Subcutaneous adipose tissue (tissue), 4 donors: ENCODE measurements around the gene CCDC187. TPM values are rescaled to one million over a fixed set of nuclear protein-coding genes. Genes with fewer than 3 reads are reported as not detected.

Experiments used
- total RNA-seq, 4 donors: library from RNA; depleted of rRNA; stranded (reverse); fragments of >200 nt; gene quantifications; one replicate each; pipeline ENCODE4 v1.1.0, GENCODE V29; 2016
- TF ChIP-seq, protein P1 (sequence below): fragments of 450-650 bp; IDR thresholded peaks from one replicate; pipeline ENCODE4 v1.5.1; 2016; ENCODE audit warnings: low read depth, mild to moderate bottlenecking, control low read depth, antibody characterized with exemption, moderate library complexity

CCDC187 gene
- total RNA-seq, 4 donors from 2014 or later, result not detected

DNA sequence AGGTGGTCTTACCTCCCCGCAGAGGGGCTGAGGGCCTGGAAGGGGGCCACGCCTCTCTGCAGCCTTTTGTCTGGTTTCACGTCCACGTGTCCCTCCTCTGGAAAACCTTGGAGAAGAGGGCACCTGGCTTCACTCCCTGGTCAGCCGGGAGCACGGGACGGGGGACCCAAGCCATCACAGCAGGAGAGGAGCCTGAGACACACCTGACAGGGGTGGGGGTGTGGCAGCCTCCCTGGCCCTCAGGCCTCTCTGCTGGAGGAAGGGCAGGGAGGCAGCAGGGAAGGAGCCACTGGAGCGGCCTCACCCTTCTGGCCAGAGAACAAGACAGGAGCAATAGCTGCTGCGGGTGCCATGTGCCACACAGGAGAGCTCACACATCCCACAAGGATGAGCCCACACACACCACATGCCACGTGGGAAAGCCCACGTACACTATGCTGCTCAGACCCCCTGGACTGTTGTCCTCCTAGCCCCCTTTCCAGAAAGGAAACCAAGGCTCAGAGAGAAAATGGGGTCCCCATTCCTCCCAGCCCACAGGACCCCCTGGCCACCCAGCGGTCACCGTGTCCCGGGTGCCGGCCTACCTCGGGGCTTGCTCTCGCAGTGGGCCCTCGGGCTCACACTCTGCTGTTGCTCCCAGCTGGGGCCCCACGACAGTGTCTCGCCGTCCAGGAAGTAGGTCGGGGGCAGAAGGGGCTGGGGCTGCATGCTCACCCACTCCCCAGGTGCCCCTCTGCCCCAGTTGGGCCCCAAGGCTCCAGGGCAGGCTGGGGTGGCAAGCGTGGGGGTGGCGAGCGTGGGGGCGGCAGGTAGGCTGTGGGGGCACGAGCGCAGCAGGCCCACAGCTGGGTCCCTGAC, 18.2 kb downstream of the CCDC187 start:
- TF ChIP-seq, protein P1, sequence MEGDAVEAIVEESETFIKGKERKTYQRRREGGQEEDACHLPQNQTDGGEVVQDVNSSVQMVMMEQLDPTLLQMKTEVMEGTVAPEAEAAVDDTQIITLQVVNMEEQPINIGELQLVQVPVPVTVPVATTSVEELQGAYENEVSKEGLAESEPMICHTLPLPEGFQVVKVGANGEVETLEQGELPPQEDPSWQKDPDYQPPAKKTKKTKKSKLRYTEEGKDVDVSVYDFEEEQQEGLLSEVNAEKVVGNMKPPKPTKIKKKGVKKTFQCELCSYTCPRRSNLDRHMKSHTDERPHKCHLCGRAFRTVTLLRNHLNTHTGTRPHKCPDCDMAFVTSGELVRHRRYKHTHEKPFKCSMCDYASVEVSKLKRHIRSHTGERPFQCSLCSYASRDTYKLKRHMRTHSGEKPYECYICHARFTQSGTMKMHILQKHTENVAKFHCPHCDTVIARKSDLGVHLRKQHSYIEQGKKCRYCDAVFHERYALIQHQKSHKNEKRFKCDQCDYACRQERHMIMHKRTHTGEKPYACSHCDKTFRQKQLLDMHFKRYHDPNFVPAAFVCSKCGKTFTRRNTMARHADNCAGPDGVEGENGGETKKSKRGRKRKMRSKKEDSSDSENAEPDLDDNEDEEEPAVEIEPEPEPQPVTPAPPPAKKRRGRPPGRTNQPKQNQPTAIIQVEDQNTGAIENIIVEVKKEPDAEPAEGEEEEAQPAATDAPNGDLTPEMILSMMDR, result no peak

DNA sequence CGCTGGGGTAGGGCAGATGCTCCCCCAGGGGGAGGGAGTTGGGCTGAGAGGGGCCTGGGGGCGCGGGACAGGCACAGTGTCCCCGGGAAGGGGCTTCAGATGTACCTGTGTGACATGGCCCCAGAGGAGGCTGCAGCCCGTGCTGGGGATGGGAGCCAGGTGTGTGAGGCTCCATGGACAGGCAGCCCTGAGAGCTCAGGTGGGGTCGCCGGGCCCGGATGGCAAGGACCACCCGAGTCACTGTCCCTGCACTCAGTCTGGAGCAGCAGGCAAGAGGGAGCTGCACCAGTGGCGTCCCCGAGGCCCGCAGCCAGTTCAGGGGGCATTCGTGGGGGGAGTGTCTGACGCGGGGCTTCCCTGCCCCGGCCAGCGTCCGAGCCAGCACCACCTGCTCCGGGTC, 18.9 kb downstream of the CCDC187 start:
- TF ChIP-seq, protein P1, result no peak

DNA sequence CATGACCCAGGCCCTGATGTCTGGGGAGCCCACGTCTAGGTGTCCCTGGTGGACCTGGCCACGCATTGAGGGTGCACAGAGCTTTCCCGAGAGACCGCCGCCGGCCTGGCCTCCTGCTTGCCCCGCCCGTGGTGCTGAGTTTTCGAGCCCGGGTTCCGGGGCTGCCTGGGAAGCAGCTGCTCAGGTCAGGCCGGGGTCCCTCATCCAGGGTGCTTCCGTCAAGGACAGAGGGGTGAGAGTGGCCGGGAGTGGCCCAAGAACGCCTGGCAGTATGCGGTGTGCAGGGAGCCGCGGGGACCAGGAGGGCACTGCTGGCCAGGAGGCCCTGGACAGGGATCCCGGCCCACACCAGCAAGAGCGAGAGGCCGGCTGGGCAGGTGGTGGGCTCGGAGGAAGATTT, 19.6 kb downstream of the CCDC187 start:
- TF ChIP-seq, protein P1, result no peak

DNA sequence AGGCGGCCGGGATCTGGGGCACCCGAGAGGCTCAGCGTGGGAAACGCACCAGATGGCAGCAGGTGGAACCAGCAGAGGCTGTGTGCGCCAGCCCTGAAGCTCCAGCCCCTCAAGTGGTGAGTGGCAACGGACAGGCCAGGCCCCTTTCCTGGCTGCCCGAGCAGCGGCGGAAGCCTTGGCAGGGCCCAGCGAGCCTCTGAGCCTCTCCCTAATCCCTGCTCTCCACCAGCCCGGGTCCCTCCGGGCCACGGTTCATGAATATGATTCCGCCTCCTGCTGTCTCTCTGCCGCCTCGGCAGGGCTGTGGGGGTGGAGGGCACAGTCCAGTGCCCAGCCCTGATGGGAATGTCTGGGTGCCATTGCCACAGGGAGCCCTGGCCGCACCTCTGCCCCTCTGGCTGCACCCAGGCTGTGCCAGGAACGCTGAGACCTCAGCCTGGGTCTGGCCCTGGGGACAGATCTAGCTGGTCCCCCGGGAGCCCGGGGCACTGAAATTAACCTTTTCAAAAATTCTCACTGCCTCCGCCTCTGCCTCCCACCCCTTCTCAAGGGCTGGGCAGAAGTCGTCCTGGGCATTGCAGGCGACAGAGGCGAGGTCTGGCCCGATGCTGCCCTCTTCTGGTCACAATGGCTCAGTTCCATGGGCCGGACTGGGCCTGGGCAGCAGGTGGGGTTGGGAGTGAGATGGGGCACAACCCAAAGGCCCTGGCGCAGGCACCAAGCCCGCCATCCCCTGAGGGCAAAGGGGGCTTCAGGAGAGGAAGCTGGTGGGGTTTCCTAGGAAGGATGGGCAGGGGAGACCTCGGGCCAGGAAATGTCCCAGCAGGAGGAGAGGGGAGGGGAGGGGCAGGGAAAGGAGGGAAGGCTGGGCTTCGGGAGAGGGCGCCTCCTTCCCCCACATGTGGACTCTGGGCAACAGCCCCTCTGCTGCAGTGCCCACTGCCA, 20.3 kb downstream of the CCDC187 start:
- TF ChIP-seq, protein P1, result no peak

DNA sequence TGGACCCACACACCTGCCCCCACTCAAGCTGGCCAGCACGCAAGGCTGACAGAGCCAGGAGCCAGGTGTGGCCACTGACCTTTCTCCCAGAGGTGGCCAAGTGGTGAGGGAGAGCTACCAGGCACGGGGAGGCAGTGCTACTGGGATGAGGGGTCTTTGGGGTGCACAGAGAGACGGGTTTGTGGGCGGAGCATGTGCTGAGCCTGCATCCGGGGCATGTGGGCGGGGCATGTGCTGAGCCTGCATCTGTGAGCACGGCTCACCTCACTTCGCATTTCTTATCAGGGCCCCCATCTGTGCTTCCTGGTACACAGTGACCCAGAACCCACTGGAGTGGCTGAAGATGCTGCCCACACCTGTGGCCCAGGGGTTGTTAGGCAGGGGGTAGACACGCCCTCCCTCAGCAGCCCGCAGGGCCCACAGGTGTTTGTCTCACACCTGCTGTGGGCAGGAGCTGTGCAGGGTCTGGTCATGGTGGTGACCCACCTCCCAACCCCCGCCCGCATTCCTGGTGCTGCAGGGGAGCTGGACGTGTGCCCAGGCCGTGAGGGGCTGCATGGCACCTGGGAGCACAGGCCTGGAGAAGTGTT, 21.5 kb downstream of the CCDC187 start:
- TF ChIP-seq, protein P1, result no peak

DNA sequence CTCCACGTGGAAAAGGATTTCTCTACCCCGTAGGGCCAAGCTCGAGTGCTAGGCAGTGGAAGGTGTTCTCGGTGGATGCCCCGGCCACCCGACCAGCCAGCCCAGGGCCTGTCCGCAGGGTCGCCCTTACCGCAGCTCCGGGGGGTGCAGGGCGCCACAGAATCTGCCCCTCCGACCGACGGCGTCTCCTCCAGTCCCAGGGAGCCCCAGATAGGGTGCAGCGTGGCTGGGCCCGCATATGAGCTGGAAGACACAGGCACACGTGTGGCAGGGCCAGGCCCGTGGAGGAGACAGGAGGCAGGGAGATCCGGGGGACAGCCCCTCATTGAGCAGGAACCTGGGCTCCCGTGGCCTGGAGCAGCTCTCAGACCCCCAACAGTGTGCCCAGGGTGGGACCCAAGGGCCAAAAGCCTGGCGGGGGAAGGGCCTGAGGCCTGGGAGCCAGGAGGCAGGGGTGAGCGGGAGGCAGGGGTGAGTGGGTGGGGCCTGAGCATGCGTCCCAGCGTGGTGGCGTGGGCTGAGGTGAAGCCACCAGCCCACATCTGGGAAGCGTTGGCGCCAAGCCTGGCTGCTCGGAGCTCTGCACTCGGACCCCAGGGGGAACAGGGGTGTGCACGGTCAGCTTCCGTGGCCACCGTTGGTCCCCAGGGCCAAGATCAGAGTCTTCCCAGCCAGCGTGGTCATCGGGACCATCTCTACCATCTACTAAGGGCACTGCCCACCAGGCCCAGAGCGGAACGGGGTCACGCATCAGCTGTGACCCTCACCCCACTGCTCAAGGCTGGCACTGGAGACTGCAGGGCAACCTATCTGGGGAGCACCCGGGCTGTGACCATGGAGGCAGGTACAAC, 22.2 kb downstream of the CCDC187 start:
- TF ChIP-seq, protein P1, result no peak
